ENCODE measurements around the gene TRPC4.

DNA sequence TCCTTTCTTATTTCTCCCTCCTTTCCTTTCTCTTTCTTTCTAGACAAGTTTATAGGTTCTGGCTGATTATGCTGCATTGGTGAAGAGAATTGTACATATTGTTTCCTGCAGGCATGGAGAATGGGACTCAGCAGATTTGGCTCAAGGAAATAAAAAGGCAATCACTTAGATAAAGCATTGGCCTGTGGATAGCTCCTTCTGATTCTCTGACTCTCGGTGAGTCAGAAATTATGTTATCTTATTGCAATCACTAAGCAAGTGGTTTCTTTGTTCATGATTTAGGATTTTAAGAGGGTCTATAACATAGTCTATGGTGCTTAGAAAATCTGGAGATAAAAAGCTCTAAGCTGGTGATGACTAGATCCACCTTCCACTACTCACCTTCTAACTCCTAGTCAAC is 217.0 kb downstream of the TRPC4 start:
- TF ChIP-seq POLR2AphosphoS5 (IDR thresholded peaks at IDR 0.05) (no peak), POLR2A (IDR thresholded peaks at IDR 0.05) (no peak)
- TF ChIP-seq, protein P1, sequence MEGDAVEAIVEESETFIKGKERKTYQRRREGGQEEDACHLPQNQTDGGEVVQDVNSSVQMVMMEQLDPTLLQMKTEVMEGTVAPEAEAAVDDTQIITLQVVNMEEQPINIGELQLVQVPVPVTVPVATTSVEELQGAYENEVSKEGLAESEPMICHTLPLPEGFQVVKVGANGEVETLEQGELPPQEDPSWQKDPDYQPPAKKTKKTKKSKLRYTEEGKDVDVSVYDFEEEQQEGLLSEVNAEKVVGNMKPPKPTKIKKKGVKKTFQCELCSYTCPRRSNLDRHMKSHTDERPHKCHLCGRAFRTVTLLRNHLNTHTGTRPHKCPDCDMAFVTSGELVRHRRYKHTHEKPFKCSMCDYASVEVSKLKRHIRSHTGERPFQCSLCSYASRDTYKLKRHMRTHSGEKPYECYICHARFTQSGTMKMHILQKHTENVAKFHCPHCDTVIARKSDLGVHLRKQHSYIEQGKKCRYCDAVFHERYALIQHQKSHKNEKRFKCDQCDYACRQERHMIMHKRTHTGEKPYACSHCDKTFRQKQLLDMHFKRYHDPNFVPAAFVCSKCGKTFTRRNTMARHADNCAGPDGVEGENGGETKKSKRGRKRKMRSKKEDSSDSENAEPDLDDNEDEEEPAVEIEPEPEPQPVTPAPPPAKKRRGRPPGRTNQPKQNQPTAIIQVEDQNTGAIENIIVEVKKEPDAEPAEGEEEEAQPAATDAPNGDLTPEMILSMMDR (IDR thresholded peaks at IDR 0.05): no peak
